ENCODE results near the gene HECTD4. TPM values are rescaled to one million over a fixed set of nuclear protein-coding genes. Genes with fewer than 3 reads are reported as not detected.

HECTD4 gene
- total and polyA plus RNA-seq, 11 donors = 6.3 to 30.7 (median 23.1) TPM

- H3K27ac ChIP-seq = no peak overlapping the region
- H3K4me3 ChIP-seq = no peak overlapping the region
- no peaks in the 10 kb centered on the region for H3K9me3 ChIP-seq
- H3K27me3 ChIP-seq = no peaks in the 10 kb centered on the region
- H3K4me1 ChIP-seq = peaks cover 0 to 30% (median 10%) of the 10 kb centered on the region in 12 donors
- intact Hi-C loops (cut with DNase I) = no loop called here
- TF ChIP-seq CTCF (IDR thresholded peaks at IDR 0.05) (no peak), POLR2A (IDR thresholded peaks at IDR 0.05) (no peak)
- ATAC-seq (no peak), DNase-seq (no peak)
- H3K36me3 ChIP-seq = peaks cover 0 to 12% (median 0%) of the 10 kb centered on the region in 9 donors
- WGBS, 4 donors = 90 to 100% (median 98%) methylated on average over 2 of the region's 2 CpGs
Observed at GRCh38 chr12:112427760-112428159, 45.5 kb upstream of the HECTD4 start.

- ATAC-seq = no peak
- peaks cover 0 to 14% (median 0%) of the 10 kb centered on the region in 9 donors for H3K36me3 ChIP-seq
- WGBS, 4 donors = 94 to 97% (median 95%) methylated on average over 7 of the region's 7 CpGs
Observed at GRCh38 chr12:112425582-112426382, 43.6 kb upstream of the HECTD4 start.

GRCh38 chr12:112424126-112424525 lies 41.9 kb upstream of the HECTD4 start:
- ATAC-seq = no peak
- no peaks in the 10 kb centered on the region for H3K9me3 ChIP-seq
- no peaks in the 10 kb centered on the region for H3K27me3 ChIP-seq
- no peak for DNase-seq
- intact Hi-C loops (cut with DNase I) = no loop called here
- no peak for TF ChIP-seq CTCF (IDR thresholded peaks at IDR 0.05)
- no peak for TF ChIP-seq POLR2A (IDR thresholded peaks at IDR 0.05)
- peaks cover 0 to 8% (median 0%) of the 10 kb centered on the region in 9 donors for H3K36me3 ChIP-seq
- H3K27ac ChIP-seq = peak overlapping the region in 3 of 12 donors; percentile 9 to 72 (median 66)
- 66 to 77% (median 73%) methylated on average over 3 of the region's 3 CpGs for WGBS, 4 donors
- H3K4me1 ChIP-seq = peaks cover 3 to 62% (median 40%) of the 10 kb centered on the region in 12 donors
- no peak overlapping the region for H3K4me3 ChIP-seq

More at GRCh38 chr12:112425582-112426382, 43.6 kb upstream of the HECTD4 start:
- Histone ChIP-seq H3K4me3 (no peak overlapping the region), H3K4me1 (peaks cover 0 to 49% (median 26%) of the 10 kb centered on the region in 12 donors), H3K27ac (no peak overlapping the region), H3K27me3 (no peaks in the 10 kb centered on the region), H3K9me3 (no peaks in the 10 kb centered on the region)
- intact Hi-C loops (cut with DNase I) = no loop called here
- no peak for DNase-seq
- TF ChIP-seq CTCF (IDR thresholded peaks at IDR 0.05) (no peak), POLR2A (IDR thresholded peaks at IDR 0.05) (no peak)

- intact Hi-C loops (cut with DNase I) = no loop called here
- Histone ChIP-seq H3K4me3 (peak overlapping the region in 1 of 12 donors; percentile 3), H3K36me3 (peaks cover 0 to 8% (median 0%) of the 10 kb centered on the region in 9 donors), H3K27ac (peak overlapping the region in 11 of 12 donors; percentile 3 to 73 (median 54)), H3K9me3 (no peaks in the 10 kb centered on the region), H3K27me3 (no peaks in the 10 kb centered on the region), H3K4me1 (peaks cover 3 to 70% (median 47%) of the 10 kb centered on the region in 12 donors)
- DNase-seq (no peak), ATAC-seq (peak in 2 of 4 donors; percentile 24 to 62)
- TF ChIP-seq CTCF (IDR thresholded peaks at IDR 0.05) (no peak), POLR2A (IDR thresholded peaks at IDR 0.05) (no peak)
- 24 to 35% (median 29%) methylated on average over 5 of the region's 5 CpGs for WGBS, 4 donors
Observed at GRCh38 chr12:112422531-112422930, 40.3 kb upstream of the HECTD4 start.
